Dendritic cell treated with granulocyte-macrophage colony-stimulating factor and Interleukin-4, amounts not matched to agents 40 ng/mL and 50 ng/mL, for 4 days (primary cell): Measurements from ENCODE around the gene ADSS1.

Experiments used
- H3K27ac Mint-ChIP-seq: one replicate; pipeline ENCODE4 v1.8.0; 2022; ENCODE audit warnings: mild to moderate bottlenecking, mixed read lengths
- H3K27me3 Mint-ChIP-seq: one replicate; pipeline ENCODE4 v1.8.0; 2022; ENCODE audit warnings: mild to moderate bottlenecking, mixed read lengths
- H3K36me3 Mint-ChIP-seq: one replicate; pipeline ENCODE4 v1.8.0; 2022; ENCODE audit warnings: low read depth, mixed read lengths
- H3K4me1 Mint-ChIP-seq: one replicate; pipeline ENCODE4 v1.8.0; 2022; ENCODE audit warnings: low read depth, mixed read lengths
- H3K4me3 Mint-ChIP-seq: one replicate; pipeline ENCODE4 v1.8.0; 2022; ENCODE audit warnings: mild to moderate bottlenecking, moderate library complexity, mixed read lengths
- H3K9me3 Mint-ChIP-seq: one replicate; pipeline ENCODE4 v1.8.0; 2022; ENCODE audit warnings: mixed read lengths
- intact Hi-C: fragments of 100-400 bp; cut with micrococcal nuclease; formaldehyde crosslinking; loops from one replicate; pipeline ENCODE4 v1.15.0; 2022

ADSS1 gene

GRCh38 chr14:104778694-104779331 is 54.8 kb downstream of the ADSS1 start:
- Mint-ChIP-seq H3K9me3 (no peaks in the 10 kb centered on the region), H3K4me3 (no peak overlapping the region), H3K4me1 (peaks cover 19% of the 10 kb centered on the region), H3K27me3 (no peaks in the 10 kb centered on the region), H3K27ac (no peak overlapping the region), H3K36me3 (peaks cover 99% of the 10 kb centered on the region)
- intact Hi-C loops: no loop called here

GRCh38 chr14:104779776-104780512 is 55.9 kb downstream of the ADSS1 start:
- Mint-ChIP-seq H3K4me1 (peaks cover 30% of the 10 kb centered on the region), H3K4me3 (no peak overlapping the region), H3K27ac (no peak overlapping the region), H3K9me3 (no peaks in the 10 kb centered on the region), H3K27me3 (no peaks in the 10 kb centered on the region), H3K36me3 (peaks cover 99% of the 10 kb centered on the region)
- intact Hi-C loops: no loop called here

- Mint-ChIP-seq H3K9me3 (no peaks in the 10 kb centered on the region), H3K4me3 (no peak overlapping the region), H3K27ac (no peak overlapping the region), H3K27me3 (no peaks in the 10 kb centered on the region), H3K4me1 (peaks cover 37% of the 10 kb centered on the region), H3K36me3 (peaks cover 99% of the 10 kb centered on the region)
- intact Hi-C loops: no loop called here
Observed at GRCh38 chr14:104780513-104781030, 56.5 kb downstream of the ADSS1 start.

GRCh38 chr14:104781271-104782077 is 57.4 kb downstream of the ADSS1 start:
- intact Hi-C loops: no loop called here
- Mint-ChIP-seq H3K27me3 (no peaks in the 10 kb centered on the region), H3K36me3 (peaks cover 99% of the 10 kb centered on the region), H3K27ac (peak overlapping the region; percentile 13), H3K4me1 (peaks cover 46% of the 10 kb centered on the region), H3K4me3 (no peak overlapping the region), H3K9me3 (no peaks in the 10 kb centered on the region)

- Mint-ChIP-seq H3K36me3 (peaks cover 94% of the 10 kb centered on the region), H3K27ac (no peak overlapping the region), H3K4me1 (peaks cover 53% of the 10 kb centered on the region), H3K9me3 (no peaks in the 10 kb centered on the region), H3K4me3 (no peak overlapping the region), H3K27me3 (no peaks in the 10 kb centered on the region)
- intact Hi-C loops: no loop called here
Observed at GRCh38 chr14:104782086-104782807, 58.2 kb downstream of the ADSS1 start.

- intact Hi-C loops: no loop called here
- no peaks in the 10 kb centered on the region for H3K27me3 Mint-ChIP-seq
- no peak overlapping the region for H3K4me3 Mint-ChIP-seq
- peaks cover 59% of the 10 kb centered on the region for H3K4me1 Mint-ChIP-seq
- peaks cover 89% of the 10 kb centered on the region for H3K36me3 Mint-ChIP-seq
- H3K9me3 Mint-ChIP-seq: no peaks in the 10 kb centered on the region
- H3K27ac Mint-ChIP-seq: peak overlapping the region; percentile 42
Observed at GRCh38 chr14:104782808-104783139, 58.7 kb downstream of the ADSS1 start.

GRCh38 chr14:104783484-104784217 is 59.6 kb downstream of the ADSS1 start:
- Mint-ChIP-seq H3K36me3 (peaks cover 86% of the 10 kb centered on the region), H3K9me3 (no peaks in the 10 kb centered on the region), H3K4me1 (peaks cover 67% of the 10 kb centered on the region), H3K27me3 (no peaks in the 10 kb centered on the region), H3K4me3 (no peak overlapping the region), H3K27ac (peak overlapping the region; percentile 42)
- intact Hi-C loops: no loop called here

GRCh38 chr14:104784218-104784568 is 60.2 kb downstream of the ADSS1 start:
- H3K27me3 Mint-ChIP-seq: no peaks in the 10 kb centered on the region

GRCh38 chr14:104784846-104785707 is 61.0 kb downstream of the ADSS1 start:
- peaks cover 82% of the 10 kb centered on the region for H3K4me1 Mint-ChIP-seq
- peaks cover 87% of the 10 kb centered on the region for H3K36me3 Mint-ChIP-seq
- no peaks in the 10 kb centered on the region for H3K27me3 Mint-ChIP-seq
- peak overlapping the region; percentile 91 for H3K27ac Mint-ChIP-seq
- no peaks in the 10 kb centered on the region for H3K9me3 Mint-ChIP-seq
- intact Hi-C loops: loop anchor here (5.0 kb wide), 1 partner anchor 42 kb away; no protein-coding TSS in a partner anchor
- H3K4me3 Mint-ChIP-seq: no peak overlapping the region

More at GRCh38 chr14:104784218-104784568, 60.2 kb downstream of the ADSS1 start:
- peaks cover 73% of the 10 kb centered on the region for H3K4me1 Mint-ChIP-seq
- intact Hi-C loops: no loop called here
- H3K36me3 Mint-ChIP-seq: peaks cover 86% of the 10 kb centered on the region
- no peak overlapping the region for H3K27ac Mint-ChIP-seq
- no peaks in the 10 kb centered on the region for H3K9me3 Mint-ChIP-seq
- H3K4me3 Mint-ChIP-seq: no peak overlapping the region

GRCh38 chr14:104785708-104786080 is 61.7 kb downstream of the ADSS1 start:
- Mint-ChIP-seq H3K36me3 (peaks cover 87% of the 10 kb centered on the region), H3K9me3 (no peaks in the 10 kb centered on the region), H3K27ac (peak overlapping the region; percentile 91), H3K27me3 (no peaks in the 10 kb centered on the region), H3K4me1 (peaks cover 88% of the 10 kb centered on the region), H3K4me3 (peak overlapping the region; percentile 64)
- intact Hi-C loops: loop anchor here (2.0 to 5.0 kb wide), 2 partner anchors 33 to 42 kb away; partner anchors contain the start of gene SIVA1

- H3K27me3 Mint-ChIP-seq: no peaks in the 10 kb centered on the region
- H3K27ac Mint-ChIP-seq: peak overlapping the region; percentile 91
Observed at GRCh38 chr14:104786091-104786586, 62.1 kb downstream of the ADSS1 start.

More at GRCh38 chr14:104786091-104786586, 62.1 kb downstream of the ADSS1 start:
- intact Hi-C loops: loop anchor here (2.0 to 5.0 kb wide), 2 partner anchors 33 to 41 kb away; partner anchors contain the start of gene SIVA1
- Mint-ChIP-seq H3K4me3 (peak overlapping the region; percentile 64), H3K9me3 (no peaks in the 10 kb centered on the region), H3K4me1 (peaks cover 92% of the 10 kb centered on the region), H3K36me3 (peaks cover 87% of the 10 kb centered on the region)
